ENCODE measurements around the gene ANKRD12.
"Not testable (repeated sequence)": the region's sequence is repeated elsewhere in the genome, so short reads cannot be mapped to it uniquely, and the experiment has no call there.

The ANKRD12 gene

GRCh38 chr18:9171919-9172318, 35.3 kb downstream of the ANKRD12 start:
- DNase-seq (ENCODE audit: low spot score in 2 of 2); H3K4me1 ChIP-seq; in situ Hi-C loops (cut with MboI; ENCODE audit: low sequenced_read_pairs); H3K4me3 ChIP-seq; H3K36me3 ChIP-seq (replicated peaks); H3K9me3 ChIP-seq; H3K27me3 ChIP-seq (ENCODE audit: low read depth): not testable (repeated sequence)

- no peaks in the 10 kb centered on the region for H3K36me3 ChIP-seq (replicated peaks)
- in situ Hi-C loops (cut with MboI; ENCODE audit: low sequenced_read_pairs), result no loop called here
- H3K27me3 ChIP-seq (ENCODE audit: low read depth), result no peaks in the 10 kb centered on the region
- no peak for DNase-seq (ENCODE audit: low spot score in 2 of 2)
- no peaks in the 10 kb centered on the region; the same call in 1 of the 2 replicates for H3K9me3 ChIP-seq
- peaks cover 6% of the 10 kb centered on the region; the same call in 1 of the 2 replicates for H3K4me1 ChIP-seq
- no peak overlapping the region for H3K4me3 ChIP-seq
Observed at GRCh38 chr18:9172506-9173127, 36.0 kb downstream of the ANKRD12 start.

- in situ Hi-C loops (cut with MboI; ENCODE audit: low sequenced_read_pairs), result no loop called here
Observed at GRCh38 chr18:9173770-9174233, 37.2 kb downstream of the ANKRD12 start.

GRCh38 chr18:9174302-9174701, 37.7 kb downstream of the ANKRD12 start:
- Histone ChIP-seq H3K4me1 (peaks cover 16% of the 10 kb centered on the region), H3K36me3 (replicated peaks) (no peaks in the 10 kb centered on the region), H3K9me3 (no peaks in the 10 kb centered on the region; the same call in 1 of the 2 replicates), H3K4me3 (no peak overlapping the region), H3K27me3 (ENCODE audit: low read depth) (no peaks in the 10 kb centered on the region)
- DNase-seq (ENCODE audit: low spot score in 2 of 2), result no peak
- in situ Hi-C loops (cut with MboI; ENCODE audit: low sequenced_read_pairs), result no loop called here

More at GRCh38 chr18:9173770-9174233, 37.2 kb downstream of the ANKRD12 start:
- no peaks in the 10 kb centered on the region; the same call in 1 of the 2 replicates for H3K9me3 ChIP-seq
- DNase-seq (ENCODE audit: low spot score in 2 of 2), result no peak
- no peaks in the 10 kb centered on the region for H3K36me3 ChIP-seq (replicated peaks)
- H3K4me1 ChIP-seq, result peaks cover 16% of the 10 kb centered on the region
- no peak overlapping the region for H3K4me3 ChIP-seq
- H3K27me3 ChIP-seq (ENCODE audit: low read depth), result no peaks in the 10 kb centered on the region

- H3K27me3 ChIP-seq (ENCODE audit: low read depth), result no peaks in the 10 kb centered on the region
- in situ Hi-C loops (cut with MboI; ENCODE audit: low sequenced_read_pairs), result no loop called here
- H3K9me3 ChIP-seq, result no peaks in the 10 kb centered on the region
- no peaks in the 10 kb centered on the region for H3K36me3 ChIP-seq (replicated peaks)
- H3K4me1 ChIP-seq, result peaks cover 16% of the 10 kb centered on the region
- H3K4me3 ChIP-seq, result no peak overlapping the region
- no peak for DNase-seq (ENCODE audit: low spot score in 2 of 2)
Observed at GRCh38 chr18:9175115-9175514, 38.5 kb downstream of the ANKRD12 start.

- Histone ChIP-seq H3K27me3 (ENCODE audit: low read depth) (no peaks in the 10 kb centered on the region), H3K36me3 (replicated peaks) (no peaks in the 10 kb centered on the region), H3K9me3 (no peaks in the 10 kb centered on the region), H3K4me1 (peaks cover 16% of the 10 kb centered on the region), H3K4me3 (no peak overlapping the region)
- in situ Hi-C loops (cut with MboI; ENCODE audit: low sequenced_read_pairs), result no loop called here
- DNase-seq (ENCODE audit: low spot score in 2 of 2), result peak in 1 of 2 experiments; percentile 18
Observed at GRCh38 chr18:9177031-9177430, 40.5 kb downstream of the ANKRD12 start.

GRCh38 chr18:9177466-9177865, 40.9 kb downstream of the ANKRD12 start:
- Histone ChIP-seq H3K36me3 (replicated peaks) (no peaks in the 10 kb centered on the region), H3K4me3 (no peak overlapping the region), H3K27me3 (ENCODE audit: low read depth) (no peaks in the 10 kb centered on the region), H3K9me3 (no peaks in the 10 kb centered on the region), H3K4me1 (peaks cover 18% of the 10 kb centered on the region)
- in situ Hi-C loops (cut with MboI; ENCODE audit: low sequenced_read_pairs), result no loop called here
- DNase-seq (ENCODE audit: low spot score in 2 of 2), result no peak

- in situ Hi-C loops (cut with MboI; ENCODE audit: low sequenced_read_pairs), result no loop called here
- H3K4me1 ChIP-seq, result peaks cover 19% of the 10 kb centered on the region
- H3K27me3 ChIP-seq (ENCODE audit: low read depth), result no peaks in the 10 kb centered on the region
- H3K4me3 ChIP-seq, result no peak overlapping the region
- no peaks in the 10 kb centered on the region for H3K9me3 ChIP-seq
- DNase-seq (ENCODE audit: low spot score in 2 of 2), result no peak
- H3K36me3 ChIP-seq (replicated peaks), result no peaks in the 10 kb centered on the region
Observed at GRCh38 chr18:9178557-9178956, 42.0 kb downstream of the ANKRD12 start.

- Histone ChIP-seq H3K27me3 (ENCODE audit: low read depth) (no peaks in the 10 kb centered on the region), H3K4me3 (no peak overlapping the region), H3K4me1 (peaks cover 19% of the 10 kb centered on the region), H3K9me3 (no peaks in the 10 kb centered on the region), H3K36me3 (replicated peaks) (no peaks in the 10 kb centered on the region)
- no peak for DNase-seq (ENCODE audit: low spot score in 2 of 2)
- in situ Hi-C loops (cut with MboI; ENCODE audit: low sequenced_read_pairs), result no loop called here
Observed at GRCh38 chr18:9181275-9181674, 44.7 kb downstream of the ANKRD12 start.

- DNase-seq (ENCODE audit: low spot score in 2 of 2), result no peak
- Histone ChIP-seq H3K4me1 (peaks cover 10% of the 10 kb centered on the region), H3K36me3 (replicated peaks) (no peaks in the 10 kb centered on the region), H3K27me3 (ENCODE audit: low read depth) (no peaks in the 10 kb centered on the region), H3K4me3 (no peak overlapping the region), H3K9me3 (no peaks in the 10 kb centered on the region)
- in situ Hi-C loops (cut with MboI; ENCODE audit: low sequenced_read_pairs), result no loop called here
Observed at GRCh38 chr18:9182852-9183399, 46.3 kb downstream of the ANKRD12 start.

GRCh38 chr18:9184998-9185613, 48.5 kb downstream of the ANKRD12 start:
- H3K9me3 ChIP-seq, result no peaks in the 10 kb centered on the region
- no peak overlapping the region for H3K4me3 ChIP-seq
- 0 out of 2 replicates have a peak, but pooled peaks cover 3% of the 10 kb centered on the region for H3K4me1 ChIP-seq
- DNase-seq (ENCODE audit: low spot score in 2 of 2), result no peak
- H3K36me3 ChIP-seq (replicated peaks), result no peaks in the 10 kb centered on the region
- H3K27me3 ChIP-seq (ENCODE audit: low read depth), result no peaks in the 10 kb centered on the region
- in situ Hi-C loops (cut with MboI; ENCODE audit: low sequenced_read_pairs), result no loop called here

GRCh38 chr18:9188359-9189231, 52.0 kb downstream of the ANKRD12 start:
- H3K4me3 ChIP-seq, result no peak overlapping the region
- no peak for DNase-seq (ENCODE audit: low spot score in 2 of 2)
- no peaks in the 10 kb centered on the region for H3K27me3 ChIP-seq (ENCODE audit: low read depth)
- H3K4me1 ChIP-seq, result no peaks in the 10 kb centered on the region
- no peaks in the 10 kb centered on the region for H3K36me3 ChIP-seq (replicated peaks)
- no peaks in the 10 kb centered on the region for H3K9me3 ChIP-seq
- in situ Hi-C loops (cut with MboI; ENCODE audit: low sequenced_read_pairs), result no loop called here

GRCh38 chr18:9189491-9189890, 52.9 kb downstream of the ANKRD12 start:
- Histone ChIP-seq H3K36me3 (replicated peaks) (no peaks in the 10 kb centered on the region), H3K9me3 (no peaks in the 10 kb centered on the region), H3K4me1 (no peaks in the 10 kb centered on the region), H3K27me3 (ENCODE audit: low read depth) (no peaks in the 10 kb centered on the region), H3K4me3 (no peak overlapping the region)
- no peak for DNase-seq (ENCODE audit: low spot score in 2 of 2)
- in situ Hi-C loops (cut with MboI; ENCODE audit: low sequenced_read_pairs), result no loop called here

Measured in HAP-1 (cell line).